Measurements from ENCODE around the gene MOB3B.
"Not testable (repeated sequence)": the region's sequence is repeated elsewhere in the genome, so short reads cannot be mapped to it uniquely, and the experiment has no call there.

MOB3B gene

GRCh38 chr9:27453860-27454553, 75.6 kb downstream of the MOB3B start:
- Histone ChIP-seq H3K4me1 (ENCODE audit: insufficient read depth, poor library complexity, severe bottlenecking) (peaks cover 49% of the 10 kb centered on the region), H3K27me3 (ENCODE audit: insufficient read depth, poor library complexity, severe bottlenecking) (no peaks in the 10 kb centered on the region), H3K9me3 (ENCODE audit: severe bottlenecking) (no peaks in the 10 kb centered on the region), H3K36me3 (ENCODE audit: low read depth) (peaks cover 40% of the 10 kb centered on the region), H3K27ac (ENCODE audit: poor library complexity, severe bottlenecking) (peak overlapping the region; percentile 95), H3K4me3 (ENCODE audit: severe bottlenecking) (no peak overlapping the region)
- no peak for TF ChIP-seq CTCF (IDR thresholded peaks at IDR 0.05; ENCODE audit: poor library complexity, severe bottlenecking)
- DNase-seq (ENCODE audit: low spot score) (no peak), ATAC-seq (ENCODE audit: low read depth) (peak; percentile 84)

GRCh38 chr9:27451207-27451797, 78.3 kb downstream of the MOB3B start:
- no peaks in the 10 kb centered on the region for H3K27me3 ChIP-seq (ENCODE audit: insufficient read depth, poor library complexity, severe bottlenecking)
- no peak overlapping the region for H3K4me3 ChIP-seq (ENCODE audit: severe bottlenecking)
- H3K9me3 ChIP-seq (ENCODE audit: severe bottlenecking): no peaks in the 10 kb centered on the region
- H3K36me3 ChIP-seq (ENCODE audit: low read depth): peaks cover 49% of the 10 kb centered on the region
- H3K4me1 ChIP-seq (ENCODE audit: insufficient read depth, poor library complexity, severe bottlenecking): peaks cover 42% of the 10 kb centered on the region
- no peak for ATAC-seq (ENCODE audit: low read depth)
- peak overlapping the region; percentile 95 for H3K27ac ChIP-seq (ENCODE audit: poor library complexity, severe bottlenecking)
- no peak for TF ChIP-seq CTCF (IDR thresholded peaks at IDR 0.05; ENCODE audit: poor library complexity, severe bottlenecking)
- no peak for DNase-seq (ENCODE audit: low spot score)

- Histone ChIP-seq H3K27ac (ENCODE audit: poor library complexity, severe bottlenecking) (no peak overlapping the region), H3K27me3 (ENCODE audit: insufficient read depth, poor library complexity, severe bottlenecking) (no peaks in the 10 kb centered on the region), H3K4me3 (ENCODE audit: severe bottlenecking) (no peak overlapping the region), H3K9me3 (ENCODE audit: severe bottlenecking) (no peaks in the 10 kb centered on the region), H3K4me1 (ENCODE audit: insufficient read depth, poor library complexity, severe bottlenecking) (peaks cover 42% of the 10 kb centered on the region), H3K36me3 (ENCODE audit: low read depth) (peaks cover 49% of the 10 kb centered on the region)
- ATAC-seq (ENCODE audit: low read depth) (no peak), DNase-seq (ENCODE audit: low spot score) (no peak)
- TF ChIP-seq CTCF (IDR thresholded peaks at IDR 0.05; ENCODE audit: poor library complexity, severe bottlenecking): no peak
Observed at GRCh38 chr9:27450752-27451151, 78.9 kb downstream of the MOB3B start.

DNA sequence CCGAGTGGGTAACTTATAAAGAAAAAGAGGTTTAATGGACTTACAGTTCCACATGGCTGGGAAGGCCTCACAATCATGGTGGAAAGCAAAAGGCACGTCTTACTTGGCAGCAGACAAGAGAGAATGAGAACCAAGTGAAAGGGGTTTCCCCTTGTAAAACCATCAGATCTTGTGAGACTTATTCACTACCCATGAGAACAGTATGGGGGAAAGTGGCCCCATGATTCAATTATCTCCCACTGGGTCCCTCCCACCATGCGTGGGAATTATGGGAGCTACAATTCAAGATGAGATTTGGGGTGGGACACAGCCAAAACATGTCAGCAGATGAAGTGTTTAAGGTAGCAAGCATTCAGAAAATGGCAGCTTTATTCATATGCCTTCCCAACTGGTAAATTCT, 81.3 kb downstream of the MOB3B start:
- not testable (repeated sequence) for H3K9me3 ChIP-seq (ENCODE audit: severe bottlenecking); H3K27me3 ChIP-seq (ENCODE audit: insufficient read depth, poor library complexity, severe bottlenecking); ATAC-seq (ENCODE audit: low read depth); H3K27ac ChIP-seq (ENCODE audit: poor library complexity, severe bottlenecking); DNase-seq (ENCODE audit: low spot score); H3K4me3 ChIP-seq (ENCODE audit: severe bottlenecking)
- peaks cover 38% of the 10 kb centered on the region for H3K36me3 ChIP-seq (ENCODE audit: low read depth)
- H3K4me1 ChIP-seq (ENCODE audit: insufficient read depth, poor library complexity, severe bottlenecking): peaks cover 29% of the 10 kb centered on the region

DNA sequence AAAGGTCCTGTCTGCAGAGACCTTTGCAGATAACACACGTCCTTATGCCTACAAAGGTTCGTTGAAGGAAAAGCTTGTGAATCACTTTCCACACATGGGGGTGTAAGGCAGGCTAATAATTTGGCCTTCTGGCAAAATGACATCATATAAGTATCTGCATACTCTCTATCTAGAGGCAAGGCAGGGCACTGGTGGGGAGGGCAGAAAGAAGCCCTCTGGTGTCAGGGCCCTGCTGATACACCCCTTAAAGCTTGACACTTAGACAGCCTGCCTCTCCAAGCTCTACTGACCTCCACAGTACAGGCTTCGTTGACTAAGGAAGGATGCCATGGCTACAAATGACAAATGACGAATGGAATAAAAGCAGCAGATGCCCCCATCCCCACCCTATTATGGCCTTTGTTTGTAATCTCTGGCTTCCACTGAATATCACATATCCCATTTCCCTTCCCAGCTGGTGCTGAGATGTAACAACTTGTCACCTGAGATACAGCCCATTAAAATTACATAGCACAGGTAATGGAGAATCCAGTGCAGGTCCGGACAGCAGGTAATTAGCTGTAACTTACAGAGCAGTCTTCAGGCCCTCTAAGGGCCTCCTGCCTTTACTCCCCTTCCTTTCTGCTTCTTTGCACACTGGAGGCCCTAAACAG, 82.5 kb downstream of the MOB3B start:
- peak; percentile 23; the same call in 1 of the 3 replicates for ATAC-seq (ENCODE audit: low read depth)

More for the DNA sequence above, 82.5 kb downstream of the MOB3B start:
- Histone ChIP-seq H3K4me3 (ENCODE audit: severe bottlenecking) (no peak overlapping the region), H3K27ac (ENCODE audit: poor library complexity, severe bottlenecking) (no peak overlapping the region), H3K9me3 (ENCODE audit: severe bottlenecking) (no peaks in the 10 kb centered on the region), H3K4me1 (ENCODE audit: insufficient read depth, poor library complexity, severe bottlenecking) (peaks cover 24% of the 10 kb centered on the region), H3K36me3 (ENCODE audit: low read depth) (peaks cover 32% of the 10 kb centered on the region), H3K27me3 (ENCODE audit: insufficient read depth, poor library complexity, severe bottlenecking) (no peaks in the 10 kb centered on the region)
- no peak for TF ChIP-seq CTCF (IDR thresholded peaks at IDR 0.05; ENCODE audit: poor library complexity, severe bottlenecking)
- DNase-seq (ENCODE audit: low spot score): no peak
